ENCODE results near the gene RRP1B.
"Not testable (repeated sequence)": the region's sequence is repeated elsewhere in the genome, so short reads cannot be mapped to it uniquely, and the experiment has no call there.

RRP1B gene

DNA sequence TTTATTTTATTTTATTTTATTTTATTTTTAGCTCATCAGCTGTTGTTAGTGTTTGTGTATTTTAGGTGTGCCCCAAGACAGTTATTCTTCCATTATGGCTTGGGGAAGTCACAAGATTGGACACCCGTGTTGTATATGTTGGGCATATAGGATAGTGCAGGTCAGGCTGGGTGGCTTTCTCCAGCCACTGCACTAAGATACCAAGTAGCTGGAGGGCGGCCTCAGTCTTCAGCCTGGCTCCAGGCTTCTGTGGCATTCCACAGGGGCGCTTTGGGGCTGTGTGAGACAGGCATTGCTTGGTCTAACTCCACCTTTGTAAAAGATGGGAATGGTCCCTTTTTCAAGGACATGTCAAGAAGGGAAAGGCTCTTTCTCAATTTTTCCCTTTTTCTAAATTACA, 16.5 kb downstream of the RRP1B start:
- DNase-seq = no peak

DNA sequence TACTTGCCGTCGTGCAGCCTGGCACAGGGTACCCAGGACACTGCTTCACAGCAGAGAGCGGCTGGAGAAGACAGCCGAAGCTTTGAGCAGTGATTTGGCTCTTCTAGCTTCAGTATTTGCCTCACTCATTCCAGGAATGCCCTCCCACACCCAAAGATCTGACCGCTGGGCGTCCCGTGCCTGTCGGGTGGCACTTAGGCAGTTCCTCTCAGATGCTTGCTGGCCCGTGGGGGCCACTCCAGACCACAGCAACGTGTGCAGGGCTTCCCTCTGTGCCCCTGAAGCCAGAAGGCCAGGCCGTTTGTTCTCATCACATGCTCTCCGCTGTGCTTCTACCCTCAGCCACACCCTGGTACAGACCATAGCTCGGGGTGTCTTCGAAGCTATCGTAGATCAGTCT, 17.0 kb downstream of the RRP1B start:
- DNase-seq = peak; percentile 19

DNA sequence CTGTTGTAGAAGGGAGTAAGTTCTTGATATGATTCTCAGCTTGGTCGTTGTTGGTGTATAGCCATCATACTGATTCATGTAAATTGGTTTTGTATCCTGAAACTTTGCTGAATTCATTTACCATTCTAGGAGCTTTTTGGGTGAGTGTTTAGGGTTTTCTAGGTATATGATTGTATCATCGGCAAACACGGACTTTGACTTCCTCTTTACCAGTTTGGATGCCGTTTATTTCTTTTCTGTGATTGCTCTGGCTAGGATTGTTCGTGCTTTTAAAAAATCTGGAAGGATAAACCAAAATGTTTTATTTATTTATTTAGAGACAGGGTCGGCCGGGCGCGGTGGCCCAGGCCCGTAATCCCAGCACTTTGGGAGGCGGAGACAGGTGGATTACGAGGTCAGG, 20.6 kb downstream of the RRP1B start:
- no peak for DNase-seq

DNA sequence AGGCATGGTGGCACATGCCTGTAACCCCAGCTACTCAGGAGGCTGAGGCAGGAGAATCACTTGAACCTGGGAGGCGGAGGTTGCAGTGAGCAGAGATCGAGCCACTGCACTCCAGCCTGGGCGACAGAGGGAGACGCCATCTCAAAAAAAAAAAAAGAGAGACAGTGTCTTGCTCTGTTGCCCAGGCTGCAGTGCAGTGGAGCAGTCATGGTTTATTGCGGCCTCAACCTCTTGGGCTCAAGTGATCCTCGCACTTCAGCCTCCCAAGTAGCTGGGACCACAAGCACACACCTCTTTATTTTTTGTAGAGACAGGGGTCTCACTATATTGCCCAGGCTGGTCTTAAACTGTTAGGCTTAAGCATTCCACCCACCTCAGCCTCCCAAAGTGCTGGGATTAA, 21.1 kb downstream of the RRP1B start:
- not testable (repeated sequence) for DNase-seq

DNA sequence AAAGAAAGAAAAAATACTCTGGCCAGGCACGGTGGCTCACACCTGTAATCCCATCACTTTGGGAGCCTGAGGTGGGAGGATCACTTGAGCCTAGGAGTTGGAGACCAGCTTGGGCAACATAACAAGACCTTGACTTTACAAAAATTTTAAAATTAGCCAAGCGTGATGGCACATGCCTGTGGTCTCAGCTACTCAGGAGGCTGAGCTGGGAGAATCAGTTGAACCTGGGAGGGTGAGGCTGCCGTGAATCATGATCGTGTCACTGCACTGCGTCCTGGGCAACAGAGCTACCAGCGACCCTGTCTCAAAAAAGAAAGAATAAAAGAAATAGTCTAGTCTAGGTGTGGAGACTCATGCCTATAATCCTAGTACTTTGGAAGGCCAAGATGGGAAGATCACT, 22.3 kb downstream of the RRP1B start:
- DNase-seq = no peak

DNA sequence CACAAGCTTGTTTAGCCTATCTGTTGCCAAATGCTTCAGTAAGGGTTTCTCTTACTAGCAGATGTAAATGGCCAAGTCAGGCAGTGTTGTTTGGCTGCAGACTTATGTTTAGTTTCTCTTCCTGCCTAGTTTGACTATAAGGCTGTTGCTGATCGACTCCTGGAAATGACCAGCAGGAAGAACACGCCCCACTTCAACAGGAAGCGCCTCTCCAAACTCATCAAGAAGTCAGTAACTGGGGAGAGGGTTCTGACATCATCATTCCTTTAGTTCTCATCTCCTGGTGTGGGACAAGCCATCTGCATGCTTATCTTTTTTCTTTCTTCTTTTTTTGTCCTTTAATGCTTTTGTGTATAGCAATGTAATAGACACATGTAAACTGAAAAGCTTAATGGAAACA, 25.1 kb downstream of the RRP1B start:
- peak; percentile 19 for DNase-seq

DNA sequence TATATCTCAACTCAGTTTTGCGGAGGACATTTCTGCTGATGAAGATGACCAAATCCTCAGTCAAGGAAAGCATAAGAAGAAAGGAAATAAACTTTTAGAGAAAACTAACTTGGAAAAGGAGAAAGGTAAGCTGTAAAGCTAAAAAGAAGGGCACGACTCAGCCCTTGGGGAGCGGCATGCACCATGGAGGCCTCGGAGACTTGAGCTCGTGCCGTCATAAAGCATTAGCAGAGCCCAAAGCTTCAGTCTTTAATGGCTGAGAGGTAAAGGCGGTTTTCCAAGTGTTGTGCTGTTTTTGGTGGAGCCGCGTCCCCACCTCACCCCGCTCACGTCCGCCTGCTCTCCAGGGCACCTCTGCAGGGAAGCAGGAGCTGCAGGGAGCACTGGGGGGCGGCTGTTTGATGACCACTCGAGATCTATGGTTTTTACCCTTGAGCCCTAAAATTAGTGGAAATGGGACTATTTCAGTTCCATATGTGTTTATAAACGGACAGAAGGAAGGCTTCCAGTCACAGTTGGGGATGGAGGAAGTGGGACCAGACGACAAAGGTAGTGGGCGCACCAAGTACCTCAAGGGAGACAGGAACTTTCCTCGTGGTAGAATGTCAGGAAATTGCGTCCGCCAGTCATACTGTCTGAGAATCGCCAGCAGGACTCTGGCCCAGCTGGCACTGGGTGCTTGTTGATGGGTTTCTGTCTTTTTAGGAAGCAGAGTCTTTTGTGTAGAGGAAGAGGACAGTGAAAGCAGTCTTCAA, 27.6 kb downstream of the RRP1B start:
- peak; percentile 30 for DNase-seq

DNA sequence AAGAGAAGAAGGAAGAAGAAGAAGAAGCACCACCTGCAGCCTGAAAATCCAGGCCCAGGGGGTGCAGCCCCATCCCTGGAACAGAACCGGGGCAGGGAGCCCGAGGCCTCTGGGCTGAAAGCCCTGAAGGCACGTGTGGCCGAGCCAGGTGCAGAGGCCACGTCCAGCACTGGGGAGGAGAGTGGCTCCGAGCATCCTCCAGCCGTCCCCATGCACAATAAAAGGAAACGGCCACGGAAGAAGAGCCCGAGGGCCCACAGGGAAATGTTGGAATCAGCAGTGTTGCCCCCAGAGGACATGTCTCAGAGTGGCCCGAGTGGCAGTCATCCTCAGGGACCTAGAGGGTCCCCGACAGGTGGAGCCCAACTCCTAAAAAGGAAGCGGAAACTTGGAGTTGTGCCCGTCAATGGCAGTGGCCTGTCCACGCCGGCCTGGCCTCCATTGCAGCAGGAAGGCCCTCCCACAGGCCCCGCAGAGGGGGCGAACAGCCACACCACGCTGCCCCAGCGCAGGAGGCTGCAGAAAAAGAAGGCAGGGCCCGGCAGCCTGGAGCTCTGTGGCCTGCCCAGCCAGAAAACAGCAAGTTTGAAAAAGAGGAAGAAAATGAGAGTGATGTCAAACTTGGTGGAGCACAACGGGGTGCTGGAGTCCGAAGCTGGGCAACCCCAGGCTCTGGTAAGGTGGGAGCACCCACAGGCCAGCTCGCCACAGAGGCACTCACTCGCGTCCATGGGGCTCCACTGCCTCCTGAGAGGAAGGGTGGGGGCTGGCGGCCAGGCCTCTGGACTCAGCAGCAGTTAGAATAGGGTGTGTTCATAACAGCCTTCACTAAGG, 28.4 kb downstream of the RRP1B start:
- peak; percentile 59 for DNase-seq

DNA sequence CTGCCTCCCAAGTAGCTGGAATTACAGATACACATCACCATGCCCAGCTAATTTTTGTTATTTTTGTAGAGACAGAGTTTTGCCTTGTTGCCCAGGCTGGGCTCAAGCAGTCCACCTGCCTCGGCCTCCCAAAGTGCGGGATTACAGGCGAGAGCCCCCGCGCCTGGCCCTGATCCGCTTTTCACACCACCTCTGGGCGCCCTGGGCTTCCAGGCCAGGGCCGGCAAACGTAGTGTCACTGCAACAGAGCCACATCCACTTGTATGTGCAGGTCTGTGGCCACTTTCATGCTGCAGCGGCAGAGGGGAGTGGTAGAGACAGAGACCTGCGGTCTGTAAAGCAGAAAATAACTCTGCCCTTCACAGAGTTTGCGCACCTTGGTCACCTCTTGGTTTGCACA, 29.5 kb downstream of the RRP1B start:
- no peak for DNase-seq

DNA sequence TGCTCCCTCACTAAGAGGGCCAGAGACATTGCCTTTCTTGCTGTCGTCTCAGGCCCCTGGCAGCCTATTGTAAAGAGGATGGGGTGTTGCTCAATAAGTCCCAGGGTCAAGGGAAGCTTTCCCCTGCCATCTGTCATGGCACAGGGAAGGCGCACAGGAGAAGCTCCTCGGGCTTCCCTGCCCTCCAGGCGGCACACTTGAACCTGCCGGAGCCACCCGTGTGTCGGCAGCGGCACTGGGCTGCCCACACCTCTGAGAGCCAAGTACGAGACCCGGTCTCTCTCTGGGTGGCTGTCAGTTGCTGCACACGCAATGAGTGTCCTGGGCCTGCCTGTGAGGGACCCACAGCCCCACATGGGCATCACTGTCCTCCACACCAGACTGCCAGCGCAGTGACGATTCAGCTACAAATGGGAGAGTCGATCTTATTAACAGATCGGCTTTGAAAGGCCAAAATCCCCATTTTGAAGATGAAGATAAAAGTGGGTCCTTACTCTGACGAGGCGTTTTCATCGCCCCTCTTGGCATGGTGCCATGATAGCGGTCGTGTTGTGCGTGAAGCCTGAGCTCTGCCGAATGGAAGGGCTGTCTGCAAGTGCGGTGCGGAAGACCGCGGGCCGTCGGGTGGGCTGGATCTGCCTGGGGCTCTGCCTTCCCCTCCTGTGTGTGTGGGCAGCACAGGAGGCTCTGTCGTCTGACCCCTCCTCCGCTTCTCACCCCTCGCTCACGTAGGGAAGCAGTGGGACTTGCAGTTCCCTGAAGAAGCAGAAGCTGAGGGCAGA, 30.4 kb downstream of the RRP1B start:
- DNase-seq = peak; percentile 33

DNA sequence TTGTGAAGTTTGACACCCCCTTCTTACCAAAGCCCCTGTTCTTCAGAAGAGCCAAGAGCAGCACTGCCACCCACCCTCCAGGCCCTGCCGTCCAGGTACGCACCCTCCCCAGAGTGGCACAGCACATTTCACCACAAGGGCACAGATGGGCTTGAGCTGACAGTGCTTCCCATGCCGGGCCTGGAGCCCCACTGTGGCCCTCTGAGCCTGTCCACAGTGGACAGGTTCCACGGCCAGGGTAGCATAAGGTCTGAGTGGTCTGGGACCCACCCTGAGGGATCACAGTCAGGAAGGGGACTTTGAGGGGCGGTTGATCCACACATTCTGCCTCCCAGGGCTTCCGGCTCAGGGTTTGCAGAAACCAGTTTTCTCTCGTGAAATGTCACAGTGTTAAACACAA, 31.0 kb downstream of the RRP1B start:
- peak; percentile 51 for DNase-seq

DNA sequence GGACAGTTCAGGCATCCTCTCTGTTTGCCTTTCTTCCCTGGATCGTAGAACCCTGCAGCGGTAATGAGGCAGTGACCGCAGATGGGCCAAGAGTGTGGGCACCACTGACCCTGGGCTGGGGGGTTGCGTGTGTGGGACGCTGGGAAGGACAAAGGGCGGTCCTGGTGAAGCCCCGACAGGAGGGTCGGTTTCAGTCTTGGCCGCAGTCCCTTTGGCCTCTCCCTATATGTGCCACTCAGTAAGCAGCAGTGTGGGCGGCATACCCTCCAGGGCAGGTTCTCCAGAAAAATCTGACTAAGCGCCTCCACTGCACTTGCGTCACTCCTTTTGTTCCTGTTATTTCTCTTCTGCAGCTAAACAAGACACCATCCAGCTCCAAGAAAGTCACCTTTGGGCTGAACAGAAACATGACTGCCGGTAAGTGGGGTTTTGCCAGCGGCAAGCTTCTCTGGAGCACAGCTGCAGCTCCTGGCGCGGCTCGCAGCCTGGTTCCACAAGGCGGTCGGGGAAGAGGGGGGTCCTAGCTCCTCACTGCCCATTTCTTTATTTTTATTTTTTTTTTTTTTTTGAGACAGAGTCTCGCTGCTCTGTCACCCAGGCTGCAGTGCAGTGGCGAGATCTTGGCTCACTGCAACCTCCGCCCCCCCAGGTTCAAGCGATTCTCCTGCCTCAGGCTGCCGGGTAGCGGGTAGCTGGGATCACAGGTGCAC, 31.9 kb downstream of the RRP1B start:
- DNase-seq = peak; percentile 46

DNA sequence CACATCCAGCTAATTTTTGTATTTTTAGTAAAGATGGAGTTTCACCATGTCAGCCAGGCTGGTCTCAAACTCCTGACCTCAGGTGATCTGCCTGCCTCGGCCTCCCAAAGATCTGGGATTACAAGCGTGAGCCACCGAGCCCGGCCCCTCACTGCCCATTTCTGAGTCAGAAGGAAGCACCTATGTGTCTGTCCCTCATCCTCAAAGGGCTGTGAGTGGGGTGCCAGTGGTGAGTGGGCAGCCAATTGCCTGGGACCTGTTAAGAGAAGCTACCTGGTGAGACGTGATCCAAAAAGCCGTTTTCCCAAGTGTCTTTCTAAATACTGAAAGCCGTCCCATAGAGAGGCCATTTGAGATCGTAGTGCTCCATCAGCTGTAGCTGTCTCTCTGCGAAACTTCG, 32.4 kb downstream of the RRP1B start:
- peak; percentile 42 for DNase-seq

DNA sequence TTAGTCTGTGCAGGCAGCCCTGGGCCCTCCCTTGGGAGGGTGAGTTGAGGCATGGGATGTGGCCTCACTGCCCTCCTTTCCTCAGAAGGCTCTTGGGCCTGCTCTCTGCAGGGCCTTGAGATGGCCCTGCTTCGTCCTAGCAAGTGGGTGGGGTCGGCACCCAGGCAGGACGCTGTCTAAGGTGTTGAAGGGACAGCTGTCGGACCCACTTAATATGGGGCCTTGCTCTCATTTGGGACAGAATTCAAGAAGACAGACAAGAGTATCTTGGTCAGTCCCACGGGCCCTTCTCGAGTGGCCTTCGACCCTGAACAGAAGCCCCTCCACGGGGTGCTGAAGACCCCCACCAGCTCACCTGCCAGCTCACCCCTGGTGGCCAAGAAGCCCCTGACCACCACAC, 33.6 kb downstream of the RRP1B start:
- DNase-seq = peak; percentile 45

DNA sequence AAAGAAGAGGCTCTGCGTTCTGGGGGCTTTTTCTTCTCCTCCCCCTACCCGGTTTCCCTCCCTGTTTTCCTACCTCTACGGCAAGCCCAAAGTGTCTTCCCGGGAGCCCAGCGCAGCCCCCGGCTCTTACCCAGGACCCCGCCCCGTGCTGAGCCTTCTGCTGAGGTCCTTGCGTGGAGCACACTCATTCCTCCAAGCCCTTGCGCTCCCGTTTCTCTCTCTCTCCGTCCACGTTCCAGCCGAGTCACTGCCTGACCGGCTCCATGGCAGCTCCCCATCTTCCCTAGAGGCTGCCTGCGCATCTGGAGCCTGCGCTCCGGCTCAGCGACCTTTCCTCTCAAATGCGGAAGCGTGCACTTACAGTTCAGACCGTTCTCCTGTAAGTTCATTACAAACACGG, 34.6 kb downstream of the RRP1B start:
- peak; percentile 27 for DNase-seq

DNA sequence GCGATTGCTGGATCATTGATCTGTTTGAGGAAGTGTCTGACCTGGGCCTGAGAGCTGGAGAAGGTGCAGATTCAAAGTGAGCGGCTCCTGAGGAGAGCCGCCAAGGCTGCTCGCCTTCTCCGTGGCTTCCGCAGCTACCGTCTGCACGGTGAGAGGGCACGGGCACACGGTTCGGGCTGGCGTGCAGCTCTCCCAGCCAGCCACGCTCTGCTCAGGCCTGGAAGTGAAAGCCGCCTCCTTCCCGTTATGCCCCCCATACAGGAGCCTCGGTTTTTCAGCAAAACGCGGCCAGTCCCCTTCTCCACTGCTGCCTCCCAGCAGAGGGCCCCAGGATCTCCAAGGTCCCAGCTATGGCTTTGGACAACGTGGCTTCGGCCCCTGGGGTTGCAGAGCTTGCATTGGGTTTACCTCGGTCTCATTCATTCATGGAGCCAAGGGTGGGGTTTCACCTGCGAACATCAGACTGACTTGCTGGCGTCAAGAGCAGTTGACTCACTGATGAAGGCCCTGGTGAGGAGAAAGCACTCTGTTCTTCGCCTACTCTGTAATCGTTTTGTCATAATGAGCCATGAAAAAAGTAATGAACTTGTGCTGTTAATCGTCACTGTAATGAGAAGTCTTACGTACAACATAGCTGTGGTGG, 35.2 kb downstream of the RRP1B start:
- DNase-seq = peak; percentile 41

DNA sequence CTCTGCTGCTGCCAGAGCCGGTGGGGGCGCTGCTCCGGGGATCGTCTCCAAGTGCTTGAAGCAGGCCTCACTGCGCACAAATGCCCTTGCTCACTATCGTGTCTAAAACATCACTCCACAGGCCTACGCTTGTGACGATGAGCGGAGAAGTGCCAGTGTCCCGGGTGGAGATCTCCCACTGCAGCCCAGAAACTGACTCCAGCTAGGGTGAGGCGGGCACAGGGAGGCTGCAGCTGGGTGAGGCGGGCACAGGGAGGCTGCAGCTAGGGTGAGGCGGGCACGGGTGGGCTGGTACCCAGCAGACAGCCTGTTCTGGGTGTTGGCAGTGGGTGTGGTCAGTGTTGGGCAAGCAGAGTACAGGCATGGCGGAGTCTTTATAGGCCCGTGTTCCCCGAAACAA, 36.9 kb downstream of the RRP1B start:
- DNase-seq = peak; percentile 22

DNA sequence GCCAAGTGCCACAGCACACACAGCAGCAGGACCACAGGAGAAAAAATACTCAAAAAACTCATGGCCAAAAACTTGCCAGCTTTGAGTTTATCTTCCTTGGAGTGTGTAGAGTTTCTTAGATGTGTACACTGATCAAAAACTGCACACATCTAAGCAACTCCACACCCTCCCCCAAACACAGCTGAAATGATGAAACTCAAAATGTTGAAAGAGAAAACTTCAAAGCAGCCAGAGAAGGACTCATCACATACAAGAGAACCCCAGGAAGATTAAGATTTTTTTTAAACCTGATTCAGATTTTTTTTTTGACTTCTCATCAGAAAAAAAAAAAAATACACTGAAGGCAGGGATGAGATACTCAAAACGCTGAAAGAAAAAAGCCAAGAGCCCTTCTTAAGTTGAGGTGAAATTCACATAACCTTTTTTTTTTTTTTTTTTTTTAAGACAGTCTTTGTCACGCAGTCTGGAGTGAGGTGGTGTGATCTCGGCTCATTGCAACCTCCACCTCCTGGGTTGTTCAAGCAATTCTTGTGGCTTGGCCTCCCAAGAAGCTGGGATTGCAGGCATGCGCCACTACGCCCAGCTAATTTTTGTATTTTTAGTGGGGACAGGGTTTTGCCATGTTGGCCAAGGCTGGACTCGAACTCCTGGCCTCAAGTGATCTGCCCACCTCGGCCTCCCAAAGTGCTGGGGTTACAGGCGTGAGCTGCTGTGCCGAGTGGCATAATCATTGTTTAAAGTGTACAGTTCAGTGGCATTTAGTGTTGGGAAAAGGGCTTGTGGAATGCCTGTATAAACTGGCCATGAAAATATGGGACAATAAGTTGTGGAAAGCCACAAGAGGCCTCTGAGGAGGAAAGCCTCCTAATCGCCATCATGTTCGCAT, 38.6 kb downstream of the RRP1B start:
- peak; percentile 16 for DNase-seq

DNA sequence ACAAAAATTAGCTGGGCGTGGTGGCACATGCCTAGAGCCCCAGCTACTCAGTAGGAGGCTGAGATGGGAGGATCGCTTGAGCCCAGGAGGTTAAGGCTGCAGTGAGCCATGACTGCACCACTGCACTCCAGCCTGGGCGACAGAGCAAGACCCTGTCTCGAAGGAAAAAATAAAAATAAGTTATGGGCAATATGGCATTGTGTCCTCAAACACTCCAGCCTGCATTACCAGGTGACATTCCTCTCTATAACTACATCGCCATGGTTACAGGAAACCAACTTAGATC, 40.1 kb downstream of the RRP1B start:
- not testable (repeated sequence) for DNase-seq

DNA sequence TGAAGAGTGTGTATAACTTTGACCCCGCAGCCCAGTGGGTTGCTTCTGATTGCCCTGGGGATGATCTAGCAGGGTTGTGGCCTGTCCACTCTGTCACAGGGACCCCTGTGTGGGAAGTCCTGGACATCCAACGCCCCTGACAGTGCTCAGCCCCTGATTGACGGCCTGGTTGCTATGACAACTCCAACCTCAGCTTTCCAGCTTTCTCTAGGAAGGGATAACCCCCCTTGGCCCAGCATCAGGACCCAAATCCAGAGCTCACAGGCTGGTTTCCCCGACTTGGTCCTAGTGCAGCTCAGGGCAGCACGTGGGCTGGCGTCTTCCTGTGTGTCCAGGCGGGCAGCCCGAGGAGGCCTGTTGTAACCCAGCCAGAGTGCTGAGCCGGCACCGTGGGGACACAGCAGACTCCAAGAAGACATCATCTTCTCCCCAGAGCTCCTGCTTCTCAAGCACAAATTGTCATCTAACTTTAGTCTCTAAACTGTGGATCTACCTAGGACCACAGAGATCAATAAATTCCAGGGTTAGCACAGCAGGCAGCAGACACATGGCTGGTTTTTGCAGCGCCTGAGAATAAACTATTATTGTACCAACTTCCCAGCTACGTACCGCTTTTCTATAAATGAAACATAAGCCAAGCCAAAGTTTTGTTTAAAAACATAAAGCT, 40.7 kb downstream of the RRP1B start:
- DNase-seq = no peak

All from activated effector memory CD4-positive, alpha-beta T cell treated with anti-CD3 and anti-CD28 coated beads, Interleukin-2, amount 50 U/mL, for 16 hours (primary cell).